HepG2 (cell line): Measurements from ENCODE around the gene VWA7. TPM values are rescaled to one million over a fixed set of nuclear protein-coding genes. Genes with fewer than 3 reads are reported as not detected.

Source experiments
- BCLAF1 ChIP-seq: fragments of 450-650 bp; IDR thresholded peaks from 2 replicates; pipeline ENCODE4 v1.6.1; 2017; ENCODE audit warnings: mild to moderate bottlenecking
- ESRRA ChIP-seq: sonication (generic); formaldehyde crosslinking; IDR thresholded peaks from 2 replicates; pipeline ENCODE4 v1.5.1; 2020; ENCODE audit warnings: mild to moderate bottlenecking, low read depth, missing genetic modification reagents
- ETV6 ChIP-seq: sonication (generic); formaldehyde crosslinking; conservative IDR thresholded peaks from 2 replicates; pipeline ENCODE4 v1.4.0; 2020; ENCODE audit warnings: missing genetic modification reagents
- FOXA3 ChIP-seq: IDR thresholded peaks from 2 replicates; pipeline ENCODE4 v1.6.1; 2016; ENCODE audit warnings: missing genetic modification reagents, missing compliant biosample characterization
- LRRFIP1 ChIP-seq: sonication (generic); formaldehyde crosslinking; conservative IDR thresholded peaks from 2 replicates; pipeline ENCODE4 v1.4.0; 2020; ENCODE audit warnings: missing genetic modification reagents
- PAWR ChIP-seq: sonication (generic); formaldehyde crosslinking; IDR thresholded peaks from 2 replicates; pipeline ENCODE4 v1.4.0; 2020; ENCODE audit warnings: missing genetic modification reagents, mild to moderate bottlenecking, borderline replicate concordance
- PHB2 ChIP-seq: fragments of 450-650 bp; IDR thresholded peaks from 2 replicates; pipeline ENCODE4 v1.6.1; 2018; ENCODE audit not compliant: partially characterized antibody
- RNF2 ChIP-seq: fragments of 450-650 bp; conservative IDR thresholded peaks from 2 replicates; pipeline ENCODE4 v1.6.1; 2016; ENCODE audit warnings: low read depth
- SAP130 ChIP-seq: IDR thresholded peaks from 2 replicates; pipeline ENCODE4 v1.6.1; 2016; ENCODE audit warnings: low read depth
- SIX4 ChIP-seq: sonication (generic); formaldehyde crosslinking; IDR thresholded peaks from 2 replicates; pipeline ENCODE4 v1.4.0; 2020; ENCODE audit warnings: missing genetic modification reagents
- SMAD1 ChIP-seq: sonication (generic); formaldehyde crosslinking; IDR thresholded peaks from 2 replicates; pipeline ENCODE4 v1.4.0; 2020; ENCODE audit warnings: missing genetic modification reagents, low read depth, mild to moderate bottlenecking, borderline replicate concordance
- SRSF4 ChIP-seq: fragments of 200-400 bp; formaldehyde crosslinking; IDR thresholded peaks from one replicate; pipeline ENCODE4 v1.6.1; 2018; ENCODE audit warnings: mild to moderate bottlenecking, low read depth, low read length, moderate library complexity; ENCODE audit not compliant: poor library complexity, severe bottlenecking
- YY1 ChIP-seq: IDR thresholded peaks from 2 replicates; pipeline ENCODE4 v1.6.1; 2011; ENCODE audit warnings: low read length, low read depth, moderate library complexity, mild to moderate bottlenecking; ENCODE audit not compliant: insufficient read depth, insufficient replicate concordance
- ZBTB34 ChIP-seq: sonication (generic); formaldehyde crosslinking; IDR thresholded peaks from 2 replicates; pipeline ENCODE4 v1.8.0; 2022; ENCODE audit warnings: mild to moderate bottlenecking, missing genetic modification reagents
- ZNF207 ChIP-seq: fragments of 450-650 bp; IDR thresholded peaks from 2 replicates; pipeline ENCODE4 v1.6.1; 2016; ENCODE audit warnings: antibody characterized with exemption, borderline replicate concordance
- ZNF292 ChIP-seq: sonication (generic); formaldehyde crosslinking; IDR thresholded peaks from 2 replicates; pipeline ENCODE4 v1.8.1; 2022; ENCODE audit warnings: mild to moderate bottlenecking, low read depth, missing genetic modification reagents, borderline replicate concordance
- ZNF460 ChIP-seq: sonication (generic); formaldehyde crosslinking; IDR thresholded peaks from 2 replicates; pipeline ENCODE4 v1.5.1; 2020; ENCODE audit warnings: missing genetic modification reagents, mild to moderate bottlenecking, borderline replicate concordance
- ZNF572 ChIP-seq: sonication (generic); formaldehyde crosslinking; IDR thresholded peaks from 2 replicates; pipeline ENCODE4 v1.5.1; 2020; ENCODE audit warnings: mild to moderate bottlenecking, missing genetic modification reagents
- ZNF576 ChIP-seq: sonication (generic); formaldehyde crosslinking; IDR thresholded peaks from 2 replicates; pipeline ENCODE4 v1.4.0; 2020; ENCODE audit warnings: mild to moderate bottlenecking, missing genetic modification reagents
- ZNF607 ChIP-seq: sonication (generic); formaldehyde crosslinking; IDR thresholded peaks from 2 replicates; pipeline ENCODE4 v1.5.1; 2020; ENCODE audit warnings: missing genetic modification reagents, mild to moderate bottlenecking, borderline replicate concordance
- ZNF644 ChIP-seq: IDR thresholded peaks from 2 replicates; pipeline ENCODE4 v1.6.1; 2016; ENCODE audit warnings: low read depth
- ZNF678 ChIP-seq: sonication (generic); formaldehyde crosslinking; IDR thresholded peaks from 2 replicates; pipeline ENCODE4 v1.4.0; 2020; ENCODE audit warnings: mild to moderate bottlenecking, missing genetic modification reagents
- ZNF724P ChIP-seq: sonication (generic); formaldehyde crosslinking; IDR thresholded peaks from 2 replicates; pipeline ENCODE4 v1.8.0; 2022; ENCODE audit warnings: missing genetic modification reagents, borderline replicate concordance
- polyA plus RNA-seq, 8 experiments: library from polyadenylated mRNA; depleted of rRNA in 3 of 8; stranded (reverse) in 7 of 8; unstranded in 1 of 8; fragments of >200 nt; fragmentation: Illumina TruSeq in 4 of 8; extraction: Trizol in 4 of 8; gene quantifications; 2 replicates each; pipeline versions ENCODE4 v1.2.1 to v1.2.3, GENCODE V29; 2011 to 2016; ENCODE audit warnings: low read depth in 4 of 8, missing spikeins in 1 of 8, mixed read lengths in 1 of 8; ENCODE audit not compliant: insufficient read depth in 1 of 8
- total RNA-seq, 5 experiments: library from RNA; depleted of rRNA; stranded (reverse); fragments of >200 nt; fragmentation: Illumina TruSeq; extraction: Trizol; gene quantifications; 2 replicates each; pipeline ENCODE4 v1.2.3, GENCODE V29; 2016; ENCODE audit warnings: low read depth in 1 of 5

Gene VWA7
- total and polyA plus RNA-seq, 2 of the 13 experiments (the other 11 are each of a cell fraction or from before 2014, with no cell fraction given), result 0.86 to 3.3 TPM

- TF ChIP-seq RNF2, result 0 out of 2 replicates have a peak, but pooled peaks have one; percentile 28
- TF ChIP-seq FOXA3 (CRISPR knock-in tag), result 0 out of 2 replicates have a peak, but pooled peaks have one; percentile 8
- 0 out of 2 replicates have a peak, but pooled peaks have one; percentile 15 for TF ChIP-seq ZNF724P (CRISPR knock-in tag)
- TF ChIP-seq LRRFIP1 (CRISPR knock-in tag), result no peak
- TF ChIP-seq PAWR, result no peak
- 0 out of 2 replicates have a peak, but pooled peaks have one; percentile 45 for TF ChIP-seq ZNF572 (CRISPR knock-in tag)
- TF ChIP-seq SRSF4, result no peak
- TF ChIP-seq SMAD1, result no peak; the same call in 1 of the 2 replicates
- no peak for TF ChIP-seq ZNF678 (CRISPR knock-in tag)
- no peak for TF ChIP-seq ZNF576 (CRISPR knock-in tag)
- TF ChIP-seq ZNF607, result peak; percentile 64; the same call in 1 of the 2 replicates
- TF ChIP-seq BCLAF1, result no peak
- TF ChIP-seq ZNF207, result no peak
- no peak; the same call in 1 of the 2 replicates for TF ChIP-seq ZNF292
- TF ChIP-seq SIX4 (CRISPR knock-in tag), result no peak
- TF ChIP-seq ETV6 (CRISPR knock-in tag), result no peak
- peak; percentile 79 for TF ChIP-seq SAP130
- peak; percentile 46; the same call in 1 of the 2 replicates for TF ChIP-seq ESRRA (CRISPR knock-in tag)
- no peak for TF ChIP-seq PHB2
- TF ChIP-seq YY1, result no peak
- TF ChIP-seq ZNF460, result no peak
- TF ChIP-seq ZNF644 (CRISPR knock-in tag), result no peak
- no peak for TF ChIP-seq ZBTB34 (CRISPR knock-in tag)
These were observed 11.0 kb downstream of the VWA7 start (continued) for GRCh38 chr6:31765910-31766794.
